Sciatic nerve (tissue), 2 donors: ENCODE measurements around the gene LONRF2. TPM values are rescaled to one million over a fixed set of nuclear protein-coding genes. Genes with fewer than 3 reads are reported as not detected.
"Not testable (repeated sequence)": the region's sequence is repeated elsewhere in the genome, so short reads cannot be mapped to it uniquely, and the experiment has no call there.

Source experiments
- ATAC-seq: fragments of 200-7000 bp; cut with Tn5 transposase; one replicate; pipeline ENCODE4 v1.9.1; 2020; ENCODE audit warnings: mild to moderate bottlenecking, moderate library complexity
- DNase-seq: peaks from one replicate; pipeline ENCODE4 v3.0.0-alpha.2; 2020; ENCODE audit warnings: low spot score
- intact Hi-C: fragments of 100-400 bp; cut with DNase I; formaldehyde crosslinking; loops from one replicate; pipeline ENCODE4 v1.14.2; 2022
- total RNA-seq: library from RNA; stranded (reverse); fragmentation: NEBNext Ultra II Directional; extraction: Animal tissue kit (Norgen Biotek cat#: 25700); gene quantifications from one replicate; pipeline ENCODE4 v1.2.1, GENCODE V29; 2021
- donor health status: DM: no; HTN: no; CAD: no.
- donor health status: DM: no; HTN: no; CAD: no.

LONRF2 gene
- 11.4 TPM for total RNA-seq

DNA sequence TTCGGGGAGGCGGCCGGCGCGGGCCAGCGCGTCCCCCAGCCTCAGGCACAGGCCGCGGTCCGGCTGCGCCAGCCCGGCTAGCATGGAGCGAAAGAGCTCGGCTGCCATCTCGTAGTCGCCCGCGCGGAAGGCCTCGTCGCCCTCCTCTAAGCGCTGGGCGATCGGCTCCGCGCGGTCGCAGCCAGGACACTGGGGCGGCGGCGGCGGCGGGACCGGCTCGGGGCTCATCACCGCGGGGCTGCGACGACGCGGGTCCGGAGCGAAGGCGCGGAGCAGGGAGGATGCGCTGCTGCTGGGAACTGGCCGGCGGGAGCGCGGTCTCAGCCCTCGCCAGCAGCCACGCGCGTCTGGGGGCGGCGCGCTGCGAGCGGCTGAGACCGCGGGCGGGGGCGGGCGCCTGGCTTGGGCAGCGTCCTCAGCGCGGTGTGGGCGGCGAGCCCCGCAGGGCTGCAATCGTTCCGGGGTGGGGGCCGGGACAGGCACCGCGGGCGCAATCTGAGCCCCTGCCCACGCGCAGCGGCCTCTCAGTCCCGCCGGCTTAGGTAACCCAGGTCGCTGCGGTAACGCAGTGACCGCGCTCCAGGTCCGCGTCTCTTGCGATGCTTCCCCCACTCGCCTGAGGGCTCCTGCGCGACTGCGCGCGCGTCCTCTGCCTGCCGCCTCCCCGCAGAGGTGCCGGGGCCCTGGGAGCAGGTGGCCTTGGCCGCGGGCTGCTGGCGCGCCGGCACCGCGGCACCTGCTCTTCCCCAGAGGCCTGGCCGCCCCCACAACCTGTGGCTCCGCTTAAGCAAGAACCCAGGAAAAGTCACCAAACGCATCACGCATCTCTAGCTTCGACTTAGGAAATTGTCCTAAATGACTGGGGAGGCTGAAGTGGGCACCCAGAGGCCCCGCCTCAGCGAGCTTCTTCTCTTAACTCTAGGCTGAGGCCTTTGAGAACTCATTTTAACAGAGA, at the start of gene LONRF2:
Gene LONRF2 (minus strand): TSS at position 636 of the 955 bp plus-strand sequence. CDS start 408 bp downstream, at position 228.
- intact Hi-C loops: no loop called here
- DNase-seq (peak; percentile 63), ATAC-seq (peak; percentile 72)

DNA sequence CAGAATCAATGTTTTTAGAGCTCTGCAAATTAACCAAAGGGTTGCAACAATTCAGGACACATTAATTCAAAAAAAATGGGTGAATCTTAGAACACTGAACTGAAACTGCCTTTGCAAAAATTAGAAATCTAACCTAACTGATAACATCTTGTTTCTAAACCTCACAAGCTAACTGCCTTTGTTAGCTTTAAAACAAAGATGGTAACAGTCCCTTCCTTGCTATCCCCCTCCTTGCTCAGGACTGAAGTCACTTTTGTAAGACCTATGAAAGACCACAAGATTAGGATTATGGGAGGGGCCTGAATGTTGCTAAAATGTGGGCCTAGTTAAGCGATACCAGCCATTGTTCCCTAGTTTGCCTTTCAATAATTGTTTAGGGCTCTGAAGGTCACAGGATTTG, 44.9 kb upstream of the LONRF2 start:
- intact Hi-C loops: no loop called here
- DNase-seq (no peak), ATAC-seq (no peak)

DNA sequence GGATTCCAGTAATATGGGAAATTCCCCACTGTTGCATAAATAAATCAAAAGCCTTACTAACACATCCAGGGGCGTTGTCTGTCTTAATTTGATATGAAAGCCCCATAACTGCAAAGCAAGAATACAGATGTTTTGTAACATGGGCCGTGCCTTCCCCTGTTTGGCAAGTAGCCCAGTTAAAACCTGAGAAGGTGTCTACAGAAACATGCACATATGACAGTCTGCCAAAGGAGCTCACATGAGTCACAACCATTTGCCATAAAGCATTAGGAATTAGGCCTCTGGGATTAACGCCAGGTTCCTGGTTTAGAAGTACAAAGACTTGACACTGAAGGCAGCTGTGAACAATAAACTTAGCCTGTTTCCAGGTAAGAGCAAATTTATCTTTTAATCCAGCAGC, 43.1 kb upstream of the LONRF2 start:
- DNase-seq (no peak), ATAC-seq (no peak)
- intact Hi-C loops: no loop called here

DNA sequence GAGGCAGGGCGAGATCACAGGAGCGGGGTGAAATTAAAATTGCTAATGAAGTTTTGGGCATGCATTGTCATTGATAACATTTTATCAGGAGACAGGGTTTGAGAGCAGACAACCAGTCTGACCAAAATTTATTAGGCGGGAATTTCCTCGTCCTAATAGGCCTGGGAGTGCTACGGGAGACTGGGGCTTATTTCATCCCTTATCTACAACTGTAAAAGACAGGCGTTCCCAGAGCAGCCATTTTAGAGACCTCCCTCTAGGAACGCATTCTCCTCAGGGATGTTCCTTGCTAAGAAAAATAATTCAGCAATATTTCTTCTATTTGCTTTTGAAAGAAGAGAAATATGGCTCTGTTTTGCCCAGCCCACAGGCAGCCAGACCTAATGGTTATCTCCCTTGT, 40.0 kb upstream of the LONRF2 start:
- ATAC-seq, intact Hi-C loops, DNase-seq: not testable (repeated sequence)

DNA sequence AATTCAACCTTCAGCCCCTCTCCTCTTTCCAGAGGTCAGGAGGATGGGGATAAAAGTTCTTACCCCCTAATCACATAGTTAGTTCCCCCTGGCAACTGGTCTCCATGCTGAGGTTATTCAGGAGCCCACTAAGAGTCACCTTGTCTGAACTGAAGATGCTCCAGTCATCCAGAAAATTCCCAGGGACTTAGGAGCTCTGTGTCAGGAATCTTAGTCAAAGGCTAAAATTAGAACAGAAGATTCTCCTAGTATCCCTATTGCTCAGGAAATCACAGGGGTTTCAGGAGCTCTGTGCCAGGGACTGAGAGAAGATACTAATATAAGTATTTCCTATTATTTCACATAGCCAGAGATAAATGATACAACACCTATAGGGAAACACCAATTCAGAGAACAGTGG, 37.3 kb upstream of the LONRF2 start:
- ATAC-seq (no peak), DNase-seq (no peak)

DNA sequence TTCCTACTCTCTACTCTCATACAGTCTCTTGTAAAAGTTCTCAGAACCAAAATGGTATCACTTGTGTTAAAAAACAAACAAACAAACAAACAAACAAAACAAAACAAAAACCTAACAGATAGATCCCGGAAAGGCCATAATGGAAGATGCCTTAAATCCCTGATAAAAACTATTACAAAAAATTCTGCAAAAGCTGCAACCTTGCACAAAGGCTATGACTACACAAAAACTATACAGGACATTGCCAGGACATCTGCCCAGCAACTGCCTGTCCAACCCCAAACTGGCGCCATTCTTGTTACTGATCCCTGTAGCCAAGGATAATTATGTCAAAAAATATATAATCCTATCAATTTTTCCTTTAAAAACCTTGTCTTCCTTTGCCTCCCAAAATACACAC, 36.3 kb upstream of the LONRF2 start:
- intact Hi-C loops: no loop called here
- DNase-seq (no peak), ATAC-seq (no peak)

More for the DNA sequence above, 37.3 kb upstream of the LONRF2 start:
- intact Hi-C loops: no loop called here

DNA sequence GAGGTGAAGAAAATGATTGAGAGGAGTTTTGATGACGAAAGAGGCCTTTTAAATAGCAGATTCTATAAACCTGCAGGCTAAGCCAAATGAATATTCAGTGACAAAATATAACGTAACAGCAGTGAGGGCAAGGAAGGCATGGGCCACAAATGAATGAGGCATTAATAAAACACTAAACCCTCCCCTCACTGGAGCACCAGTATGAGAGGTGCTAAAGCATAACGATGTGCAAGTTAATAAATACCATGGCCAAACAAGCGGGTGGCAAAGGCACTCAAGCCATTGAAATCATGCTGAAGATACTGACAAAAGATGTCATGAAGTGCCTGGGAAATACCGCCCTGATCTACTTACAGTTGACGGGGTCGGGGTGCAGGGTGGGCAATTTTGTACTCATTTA, 30.2 kb upstream of the LONRF2 start:
- DNase-seq (no peak), ATAC-seq (no peak)
- intact Hi-C loops: no loop called here

DNA sequence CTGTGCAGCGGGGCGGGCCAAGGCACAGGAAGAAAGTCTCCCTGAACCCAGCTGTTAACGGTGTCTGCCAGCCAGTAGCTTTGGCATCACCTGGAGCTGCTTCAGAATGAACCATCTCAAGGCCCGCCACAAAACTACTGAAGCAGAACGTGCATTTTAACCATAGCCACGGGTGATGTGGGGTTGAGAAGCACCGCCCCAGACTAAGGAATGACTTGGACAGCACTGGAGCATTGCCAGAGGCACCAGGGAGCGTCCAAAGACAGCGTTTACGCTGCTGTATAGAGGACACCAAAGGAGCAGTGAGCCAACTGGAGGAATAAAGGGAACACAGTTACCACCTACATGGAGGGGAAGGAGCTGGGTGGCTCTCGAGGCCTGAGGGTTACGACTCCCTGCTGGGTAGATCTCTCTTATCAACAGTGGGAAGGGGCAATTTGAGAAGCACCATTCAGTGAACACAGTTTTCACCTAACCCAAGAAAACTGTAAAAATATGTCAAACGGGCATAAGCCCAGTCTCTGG, 28.4 kb upstream of the LONRF2 start:
- no peak for DNase-seq
- peak; percentile 51 for ATAC-seq
- intact Hi-C loops: no loop called here

DNA sequence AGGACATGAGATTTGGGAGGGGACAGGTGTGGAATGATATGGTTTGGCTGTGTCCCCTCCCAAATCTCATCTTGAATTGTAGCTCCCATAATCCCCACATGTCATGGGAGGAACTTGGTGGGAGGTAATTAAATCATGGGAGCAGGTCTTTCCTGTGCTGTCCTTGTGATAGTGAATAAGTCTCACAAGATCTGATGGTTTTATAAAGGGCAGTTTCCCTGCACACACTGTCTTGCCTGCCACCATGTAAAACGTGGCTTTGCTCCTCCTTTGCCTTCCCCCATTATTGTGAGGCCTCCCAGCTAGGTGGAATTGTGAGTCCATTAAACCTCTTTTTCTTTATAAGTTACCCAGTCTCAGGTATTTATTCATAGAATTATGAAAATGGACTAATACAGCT, 22.8 kb upstream of the LONRF2 start:
- DNase-seq, ATAC-seq, intact Hi-C loops: not testable (repeated sequence)

DNA sequence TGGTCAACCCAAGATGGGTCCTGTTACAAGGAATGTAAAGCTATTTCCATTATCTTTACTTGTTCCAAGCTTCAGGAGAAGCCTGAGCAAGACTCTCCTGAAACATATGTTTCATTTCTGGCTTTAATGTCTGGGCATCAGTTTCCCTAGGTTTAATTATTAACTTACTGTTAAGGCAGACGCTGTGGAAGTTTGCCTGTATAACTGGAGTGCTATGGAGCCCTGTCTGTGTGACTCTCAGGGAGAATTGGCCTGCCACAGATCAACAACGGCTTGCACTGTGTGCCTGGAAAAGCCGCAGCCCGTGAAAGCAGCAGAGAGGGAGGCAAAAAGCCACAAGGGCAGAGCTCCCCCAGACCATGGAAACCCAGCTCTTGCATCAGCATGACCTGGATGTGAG, 22.1 kb upstream of the LONRF2 start:
- DNase-seq (no peak), ATAC-seq (no peak)
- intact Hi-C loops: no loop called here

DNA sequence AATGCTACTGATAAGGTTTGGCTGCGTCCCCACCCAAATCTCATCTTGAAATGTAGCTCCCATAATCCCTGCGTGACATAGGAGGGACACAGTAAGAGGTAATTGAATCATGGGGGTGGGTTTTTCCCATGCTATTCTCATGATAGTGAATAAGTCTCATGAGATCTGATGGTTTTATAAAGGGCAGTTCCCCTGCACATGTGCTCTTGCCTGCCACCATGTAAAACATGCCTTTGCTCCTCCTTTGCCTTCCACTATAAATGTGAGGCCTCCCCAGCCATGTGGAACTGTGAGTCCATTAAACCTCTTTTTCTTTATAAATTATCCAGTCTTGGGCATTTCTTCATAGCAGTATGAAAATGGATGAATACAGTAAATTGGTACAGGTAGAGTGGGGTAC, 20.2 kb upstream of the LONRF2 start:
- ATAC-seq, DNase-seq, intact Hi-C loops: not testable (repeated sequence)

DNA sequence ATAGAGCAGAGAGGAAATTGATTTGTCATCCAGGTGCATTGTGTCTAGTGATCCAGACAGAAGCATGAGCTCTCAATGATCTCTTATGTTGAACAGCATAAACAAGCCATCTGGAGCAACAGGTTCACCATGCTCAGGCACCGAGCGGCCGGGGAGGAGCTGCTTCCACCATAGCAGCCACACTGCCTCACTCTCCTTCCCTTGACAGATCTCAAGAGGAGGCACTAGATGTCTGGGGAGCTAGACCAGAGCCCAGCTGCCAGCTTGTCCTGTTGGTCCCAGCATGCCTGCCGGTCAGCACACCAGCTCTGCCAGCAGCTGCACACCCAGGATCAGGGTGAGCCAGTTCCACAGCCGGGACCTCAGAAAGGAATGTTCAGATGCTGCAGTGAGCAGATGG, 17.5 kb upstream of the LONRF2 start:
- intact Hi-C loops: no loop called here
- DNase-seq (no peak), ATAC-seq (no peak)

DNA sequence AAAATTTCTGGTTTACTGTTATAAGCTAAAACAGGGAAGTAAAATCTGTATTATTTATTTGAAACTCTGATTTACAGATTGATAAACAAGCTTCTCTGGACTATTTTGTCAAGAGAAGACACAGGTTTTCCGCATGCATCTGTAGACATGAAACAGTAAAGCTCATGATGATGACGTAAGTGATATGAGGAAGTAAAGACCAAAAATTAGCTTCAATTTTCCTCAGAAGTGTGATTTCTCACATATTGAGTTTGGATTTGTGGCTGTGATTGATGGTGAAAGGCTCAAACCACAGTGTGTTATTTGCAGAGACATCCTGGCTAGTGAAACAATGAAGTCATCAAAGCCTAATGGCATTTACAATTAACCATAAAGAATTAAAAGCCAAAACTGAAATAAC, 12.6 kb upstream of the LONRF2 start:
- DNase-seq: no peak
- ATAC-seq: no peak
- intact Hi-C loops: no loop called here

DNA sequence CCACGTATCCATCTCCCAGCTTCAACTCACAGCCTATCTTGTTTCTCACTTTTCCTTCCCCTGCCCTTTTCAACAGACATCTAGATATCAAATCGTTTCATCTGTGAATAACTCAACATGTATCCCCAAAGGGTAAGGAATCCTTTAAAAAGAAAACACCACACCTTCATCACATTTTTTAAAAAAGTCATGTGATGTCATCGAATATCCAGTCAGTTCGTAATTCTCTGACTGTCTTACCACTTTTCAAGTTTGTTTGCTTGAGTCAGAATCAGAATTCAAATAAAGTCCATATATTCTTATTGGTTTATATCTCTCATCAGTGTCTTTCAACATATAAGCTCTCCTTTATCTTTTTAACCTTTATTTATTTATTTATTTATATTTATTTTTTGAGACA, 5.4 kb upstream of the LONRF2 start:
- intact Hi-C loops: no loop called here
- DNase-seq (no peak), ATAC-seq (no peak)

DNA sequence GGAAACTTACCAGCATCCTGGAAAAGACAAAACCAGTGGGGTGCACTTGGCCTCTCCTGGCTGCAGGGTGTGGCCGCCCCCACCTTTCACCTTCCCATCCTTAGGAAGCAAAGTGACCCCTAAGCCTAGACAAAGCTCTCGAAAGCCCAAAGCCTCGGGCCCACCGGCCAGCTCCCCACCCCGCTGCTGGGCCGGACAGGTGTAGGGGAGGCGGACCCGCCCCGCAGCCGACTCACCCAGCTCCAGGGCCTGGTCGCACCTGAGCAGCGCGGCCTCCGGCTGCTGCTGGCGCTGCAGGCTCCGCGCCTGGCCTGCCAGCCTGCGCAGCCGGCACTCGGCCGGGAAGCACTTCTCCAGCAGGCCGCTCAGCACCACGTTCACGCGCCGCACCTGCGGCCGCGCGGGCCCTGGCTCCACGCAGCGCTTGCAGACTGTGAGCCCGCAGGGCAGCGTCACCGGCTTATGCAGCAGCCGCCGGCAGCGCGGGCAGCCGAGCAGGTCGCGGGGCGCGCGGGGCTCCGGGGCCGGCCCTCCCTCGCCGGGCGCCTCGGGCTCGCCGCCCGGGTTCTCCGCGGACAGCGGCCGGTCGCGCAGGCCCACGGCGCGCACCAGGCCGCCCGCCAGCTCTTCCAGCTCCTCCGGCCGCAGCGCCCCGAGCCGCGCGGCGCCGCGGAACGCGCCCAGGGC, 979 bp downstream of the LONRF2 start:
- DNase-seq (no peak), ATAC-seq (peak; percentile 38)
- intact Hi-C loops: no loop called here

DNA sequence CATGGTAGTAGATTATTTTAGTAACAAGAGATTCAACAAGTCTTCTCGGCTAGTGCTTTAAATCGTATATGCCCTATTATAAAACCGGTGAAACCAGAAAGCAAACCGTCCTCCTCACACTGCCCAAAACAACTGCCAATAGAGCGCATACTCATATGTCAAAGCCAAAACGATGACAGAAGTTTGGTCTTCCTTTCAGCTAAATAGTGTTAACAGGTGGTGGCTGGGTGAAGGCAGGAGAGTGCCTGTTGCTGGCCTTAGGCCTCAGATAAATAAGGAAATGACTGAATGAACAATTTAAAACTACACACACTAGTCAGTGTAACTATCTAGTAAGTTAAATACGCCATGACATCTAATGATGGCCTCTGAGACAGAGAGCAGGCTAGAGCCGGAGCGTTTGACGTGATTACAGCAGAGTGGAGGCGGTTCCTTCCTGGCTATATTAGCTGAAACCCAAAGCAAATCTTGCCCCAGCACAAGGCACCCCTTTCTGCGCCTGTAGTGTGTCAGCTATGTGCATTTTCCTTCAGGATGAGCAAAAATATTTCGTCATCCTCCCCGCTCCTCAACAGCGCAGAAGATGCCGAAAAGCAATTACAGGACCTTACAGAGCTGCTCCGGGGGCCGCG, 1.6 kb downstream of the LONRF2 start:
- peak; percentile 39 for ATAC-seq
- no peak for DNase-seq
- intact Hi-C loops: no loop called here

DNA sequence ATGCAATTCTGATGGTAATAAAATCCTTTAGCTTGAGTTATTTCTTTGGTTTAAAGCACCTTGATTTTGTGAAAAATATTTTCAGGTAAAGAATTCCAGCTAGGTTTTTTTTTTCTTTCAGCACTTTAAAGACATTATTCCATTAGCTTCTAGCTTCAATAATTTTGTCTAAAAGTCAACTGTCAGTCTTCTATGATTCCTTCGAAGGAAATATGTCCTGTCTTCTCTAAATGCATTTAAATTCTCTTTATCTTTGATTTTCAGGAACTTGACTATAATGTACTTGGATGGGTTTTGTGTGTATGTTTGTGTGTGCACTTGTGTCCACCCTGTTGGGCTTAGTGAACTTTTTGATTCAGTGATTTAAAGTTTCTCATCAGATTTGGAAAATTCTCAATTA, 4.7 kb downstream of the LONRF2 start:
- ATAC-seq (no peak), DNase-seq (no peak)
- intact Hi-C loops: no loop called here

DNA sequence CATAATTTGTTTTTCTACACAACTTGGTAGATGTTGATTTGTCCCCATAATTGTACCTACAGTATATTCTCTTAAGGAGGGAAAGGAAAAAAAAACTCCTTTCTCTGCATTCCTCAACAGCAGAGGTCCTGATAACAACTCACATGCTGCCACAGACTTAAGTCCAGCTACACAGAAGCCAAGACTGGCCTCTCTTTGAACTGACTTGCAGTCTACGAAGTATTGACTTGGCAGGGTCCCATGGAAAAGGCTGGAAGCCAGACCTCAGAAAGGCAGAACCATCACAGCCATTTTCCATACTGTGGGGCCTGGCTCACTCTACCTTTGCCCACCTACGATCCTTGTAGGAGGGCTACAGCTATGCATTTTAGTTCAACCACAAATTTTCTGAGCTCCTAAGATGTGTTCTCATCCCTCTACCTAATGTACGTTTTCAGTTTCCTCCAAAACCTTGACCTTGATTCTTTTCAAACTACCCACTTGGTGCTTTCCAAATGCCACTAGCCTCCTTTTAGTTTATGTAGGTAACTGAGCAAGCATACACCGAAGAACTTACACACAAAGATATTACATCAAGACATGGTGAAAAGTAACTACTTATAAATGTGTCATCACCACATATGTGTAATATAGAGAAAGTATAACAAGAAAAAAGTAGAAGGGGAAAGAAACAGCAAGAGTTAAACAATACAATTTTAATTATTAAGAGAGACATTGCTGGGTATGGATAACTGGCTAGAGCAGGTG, 12.2 kb downstream of the LONRF2 start:
- no peak for ATAC-seq
- no peak for DNase-seq
- intact Hi-C loops: no loop called here

DNA sequence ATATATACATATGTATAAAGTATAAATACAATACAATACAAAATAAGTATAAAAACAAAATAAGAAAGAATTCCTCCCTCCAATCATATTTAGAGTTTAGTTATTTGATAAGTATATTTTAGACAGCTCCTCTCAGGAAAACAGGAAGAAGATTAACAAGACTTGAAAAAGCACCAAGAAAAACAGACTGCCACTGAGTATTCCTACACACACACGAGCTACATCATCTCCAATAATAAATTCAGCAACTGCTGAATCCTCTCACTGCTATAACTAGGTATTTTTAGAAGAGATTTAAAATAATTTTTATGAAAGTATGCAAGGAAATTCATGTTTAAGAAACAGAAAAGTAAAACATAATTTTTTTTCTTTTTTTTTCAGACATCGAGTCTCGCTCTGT, 13.0 kb downstream of the LONRF2 start:
- no peak for ATAC-seq
- DNase-seq: no peak
- intact Hi-C loops: no loop called here
